ENCODE results near the gene GLI2. TPM values are rescaled to one million over a fixed set of nuclear protein-coding genes. Genes with fewer than 3 reads are reported as not detected.

The GLI2 gene
- total and polyA plus RNA-seq, 9 donors = 5.9 to 53.0 (median 36.3) TPM

- DNase-seq = peak in 1 of 5 donors; percentile 30
- no peaks in the 10 kb centered on the region for H3K27me3 ChIP-seq
- intact Hi-C loops (cut with DNase I) = no loop called here
Measured at GRCh38 chr2:120774557-120775160, 39.0 kb downstream of the GLI2 start.

GRCh38 chr2:120775194-120775593 is 39.5 kb downstream of the GLI2 start:
- H3K27me3 ChIP-seq = no peaks in the 10 kb centered on the region
- no peak for DNase-seq
- intact Hi-C loops (cut with DNase I) = no loop called here
- 90 to 92% (median 91%) methylated on average over 17 of the region's 17 CpGs for WGBS, 3 donors
- H3K4me1 ChIP-seq (ENCODE audit: insufficient read depth) = peaks cover 47% of the 10 kb centered on the region
- H3K27ac ChIP-seq = no peak overlapping the region
- H3K9me3 ChIP-seq = no peaks in the 10 kb centered on the region
- no peak overlapping the region for H3K4me3 ChIP-seq
- H3K36me3 ChIP-seq = no peaks in the 10 kb centered on the region
- TF ChIP-seq CTCF (IDR thresholded peaks at IDR 0.05) = no peak
- no peak for TF ChIP-seq POLR2A (IDR thresholded peaks at IDR 0.05)
- no peak for TF ChIP-seq EP300 (IDR thresholded peaks at IDR 0.05)

More at GRCh38 chr2:120774557-120775160, 39.0 kb downstream of the GLI2 start:
- Histone ChIP-seq H3K36me3 (no peaks in the 10 kb centered on the region), H3K27ac (no peak overlapping the region), H3K4me1 (ENCODE audit: insufficient read depth) (peaks cover 43% of the 10 kb centered on the region), H3K4me3 (no peak overlapping the region), H3K9me3 (no peaks in the 10 kb centered on the region)
- TF ChIP-seq CTCF (IDR thresholded peaks at IDR 0.05) (no peak), POLR2A (IDR thresholded peaks at IDR 0.05) (no peak), EP300 (IDR thresholded peaks at IDR 0.05) (no peak)
- 74 to 95% (median 83%) methylated on average over 5 of the region's 5 CpGs for WGBS, 3 donors

- intact Hi-C loops (cut with DNase I) = no loop called here
- peak in 1 of 5 donors; percentile 28 for DNase-seq
Measured at GRCh38 chr2:120775801-120776589, 40.3 kb downstream of the GLI2 start.

GRCh38 chr2:120776649-120777048 is 41.0 kb downstream of the GLI2 start:
- Histone ChIP-seq H3K4me3 (no peak overlapping the region), H3K27ac (no peak overlapping the region), H3K36me3 (no peaks in the 10 kb centered on the region), H3K9me3 (no peaks in the 10 kb centered on the region), H3K27me3 (no peaks in the 10 kb centered on the region), H3K4me1 (ENCODE audit: insufficient read depth) (peaks cover 44% of the 10 kb centered on the region)
- intact Hi-C loops (cut with DNase I) = no loop called here
- DNase-seq = peak in 2 of 5 donors; percentile 14 to 23
- 72 to 79% (median 76%) methylated on average over 9 of the region's 9 CpGs for WGBS, 3 donors
- TF ChIP-seq EP300 (IDR thresholded peaks at IDR 0.05) (no peak), POLR2A (IDR thresholded peaks at IDR 0.05) (no peak), CTCF (IDR thresholded peaks at IDR 0.05) (no peak)

More at GRCh38 chr2:120775801-120776589, 40.3 kb downstream of the GLI2 start:
- TF ChIP-seq EP300 (IDR thresholded peaks at IDR 0.05) = no peak
- TF ChIP-seq CTCF (IDR thresholded peaks at IDR 0.05) = no peak
- TF ChIP-seq POLR2A (IDR thresholded peaks at IDR 0.05) = no peak
- 85 to 93% (median 88%) methylated on average over 15 of the region's 15 CpGs for WGBS, 3 donors
- Histone ChIP-seq H3K9me3 (no peaks in the 10 kb centered on the region), H3K36me3 (no peaks in the 10 kb centered on the region), H3K27me3 (no peaks in the 10 kb centered on the region), H3K4me1 (ENCODE audit: insufficient read depth) (peaks cover 49% of the 10 kb centered on the region), H3K4me3 (no peak overlapping the region), H3K27ac (no peak overlapping the region)

All from ovary (tissue), 9 donors.